Parathyroid adenoma (tissue), 2 donors: ENCODE measurements around the gene ATP10D.
"Not testable (repeated sequence)": the region's sequence is repeated elsewhere in the genome, so short reads cannot be mapped to it uniquely, and the experiment has no call there.

Experiments
- H2AFZ ChIP-seq: fragments of 300-600 bp; sonication (generic); one replicate; pipeline ENCODE4 v1.7.0; 2017; ENCODE audit warnings: antibody characterized with exemption, mild to moderate bottlenecking
- H3K27ac ChIP-seq: fragments of 300-600 bp; sonication (generic); one replicate; pipeline ENCODE4 v1.7.0; 2017
- H3K27me3 ChIP-seq: fragments of 300-600 bp; sonication (generic); one replicate; pipeline ENCODE4 v1.7.0; 2017; ENCODE audit warnings: low read length; ENCODE audit not compliant: control insufficient read depth, insufficient read depth
- H3K36me3 ChIP-seq: fragments of 300-600 bp; sonication (generic); one replicate; pipeline ENCODE4 v1.7.0; 2017; ENCODE audit warnings: low read length; ENCODE audit not compliant: control insufficient read depth, insufficient read depth
- H3K4me1 ChIP-seq: fragments of 300-600 bp; sonication (generic); one replicate; pipeline ENCODE4 v1.7.0; 2017; ENCODE audit warnings: control low read depth
- H3K4me2 ChIP-seq: fragments of 300-600 bp; sonication (generic); one replicate; pipeline ENCODE4 v1.7.0; 2017; ENCODE audit warnings: low read length
- H3K4me3 ChIP-seq: fragments of 300-600 bp; sonication (generic); one replicate; pipeline ENCODE4 v1.7.0; 2017; ENCODE audit warnings: low read depth, low read length
- H3K79me2 ChIP-seq: fragments of 300-600 bp; sonication (generic); one replicate; pipeline ENCODE4 v1.7.0; 2017; ENCODE audit warnings: control low read depth
- H3K9ac ChIP-seq: fragments of 300-600 bp; sonication (generic); one replicate; pipeline ENCODE4 v1.7.0; 2017; ENCODE audit warnings: mild to moderate bottlenecking
- H3K9me3 ChIP-seq: fragments of 300-600 bp; sonication (generic); one replicate; pipeline ENCODE4 v1.7.0; 2017; ENCODE audit warnings: low read length; ENCODE audit not compliant: control insufficient read depth
- CTCF ChIP-seq: fragments of 300-600 bp; sonication (generic); IDR thresholded peaks from one replicate; pipeline ENCODE4 v1.7.0; 2017; ENCODE audit warnings: antibody characterized with exemption, mild to moderate bottlenecking
- donor health status: primary hyperparathyroidism.

ATP10D gene

GRCh38 chr4:47525154-47525819, 40.2 kb downstream of the ATP10D start:
- no peak for TF ChIP-seq CTCF

GRCh38 chr4:47526281-47526680, 41.2 kb downstream of the ATP10D start:
- H3K4me1 ChIP-seq = no peaks in the 10 kb centered on the region
- no peaks in the 10 kb centered on the region for H3K27me3 ChIP-seq
- H2AFZ ChIP-seq = no peak overlapping the region
- no peaks in the 10 kb centered on the region for H3K36me3 ChIP-seq
- no peak for TF ChIP-seq CTCF
- H3K4me3 ChIP-seq = no peak overlapping the region
- H3K9me3 ChIP-seq = no peaks in the 10 kb centered on the region
- no peaks in the 10 kb centered on the region for H3K79me2 ChIP-seq
- no peak overlapping the region for H3K4me2 ChIP-seq
- H3K9ac ChIP-seq = no peak overlapping the region
- H3K27ac ChIP-seq = no peak overlapping the region

More at GRCh38 chr4:47525154-47525819, 40.2 kb downstream of the ATP10D start:
- Histone ChIP-seq H3K9me3 (no peaks in the 10 kb centered on the region), H3K9ac (no peak overlapping the region), H2AFZ (no peak overlapping the region), H3K4me2 (no peak overlapping the region), H3K27me3 (no peaks in the 10 kb centered on the region), H3K4me1 (no peaks in the 10 kb centered on the region), H3K27ac (no peak overlapping the region), H3K4me3 (no peak overlapping the region), H3K36me3 (no peaks in the 10 kb centered on the region), H3K79me2 (no peaks in the 10 kb centered on the region)

- H3K27ac ChIP-seq, H3K36me3 ChIP-seq, H3K4me1 ChIP-seq: not testable (repeated sequence)
These were observed 43.6 kb downstream of the ATP10D start for GRCh38 chr4:47528646-47529045.

GRCh38 chr4:47530801-47531200, 45.7 kb downstream of the ATP10D start:
- H3K4me3 ChIP-seq = no peak overlapping the region
- H3K27me3 ChIP-seq = no peaks in the 10 kb centered on the region
- H3K36me3 ChIP-seq = no peaks in the 10 kb centered on the region
- no peak overlapping the region for H3K27ac ChIP-seq
- TF ChIP-seq CTCF = no peak
- H3K4me1 ChIP-seq = no peaks in the 10 kb centered on the region
- no peak overlapping the region for H3K9ac ChIP-seq
- H3K4me2 ChIP-seq = no peak overlapping the region
- no peak overlapping the region for H2AFZ ChIP-seq
- H3K9me3 ChIP-seq = no peaks in the 10 kb centered on the region
- no peaks in the 10 kb centered on the region for H3K79me2 ChIP-seq

More at GRCh38 chr4:47528646-47529045, 43.6 kb downstream of the ATP10D start:
- not testable (repeated sequence) for H3K4me2 ChIP-seq, H3K4me3 ChIP-seq, H3K9me3 ChIP-seq, H2AFZ ChIP-seq, H3K27me3 ChIP-seq, H3K79me2 ChIP-seq, H3K9ac ChIP-seq

GRCh38 chr4:47531241-47531953, 46.3 kb downstream of the ATP10D start:
- Histone ChIP-seq H3K4me3 (no peak overlapping the region), H3K4me2 (no peak overlapping the region), H3K27ac (no peak overlapping the region), H3K4me1 (no peaks in the 10 kb centered on the region), H3K79me2 (no peaks in the 10 kb centered on the region), H3K36me3 (no peaks in the 10 kb centered on the region), H3K27me3 (no peaks in the 10 kb centered on the region), H3K9ac (no peak overlapping the region), H3K9me3 (no peaks in the 10 kb centered on the region), H2AFZ (no peak overlapping the region)
- no peak for TF ChIP-seq CTCF
